Bronchial epithelial cell (primary cell): ENCODE results near the gene CDKN2B. TPM values are rescaled to one million over a fixed set of nuclear protein-coding genes. Genes with fewer than 3 reads are reported as not detected.

Source experiments
- DNase-seq: peaks from one replicate; pipeline ENCODE4 v3.0.0-alpha.2; 2010; ENCODE audit warnings: low read depth
- FAIRE-seq: peaks from 2 replicates; lab custom pipeline; 2011; peaks lifted over from hg19 to GRCh38; lab: Jason Lieb, UNC
- H3K27me3 ChIP-seq: 2 replicates; pipeline ENCODE4 v1.5.1; 2011; ENCODE audit warnings: low read length; ENCODE audit not compliant: control insufficient read depth, insufficient read depth
- H3K36me3 ChIP-seq: 2 replicates; pipeline ENCODE4 v1.5.1; 2011; ENCODE audit warnings: low read length; ENCODE audit not compliant: control insufficient read depth, insufficient read depth
- H3K4me3 ChIP-seq: 2 replicates; pipeline ENCODE4 v1.5.1; 2011; ENCODE audit warnings: mild to moderate bottlenecking, low read depth, low read length, control low read depth
- total RNA-seq: library from RNA; depleted of rRNA; stranded (reverse); fragments of >200 nt; gene quantifications from 2 replicates; pipeline ENCODE4 v1.2.1, GENCODE V29; 2014
- TF ChIP-seq, protein P1 (sequence below): IDR thresholded peaks from 2 replicates; pipeline ENCODE4 v1.5.1; 2011; ENCODE audit warnings: mild to moderate bottlenecking, moderate library complexity, low read length, control low read depth, inconsistent platforms; ENCODE audit not compliant: insufficient read depth, severe bottlenecking

CDKN2B gene
- total RNA-seq, 1 donor from 2014 or later: 29.2 TPM

DNA sequence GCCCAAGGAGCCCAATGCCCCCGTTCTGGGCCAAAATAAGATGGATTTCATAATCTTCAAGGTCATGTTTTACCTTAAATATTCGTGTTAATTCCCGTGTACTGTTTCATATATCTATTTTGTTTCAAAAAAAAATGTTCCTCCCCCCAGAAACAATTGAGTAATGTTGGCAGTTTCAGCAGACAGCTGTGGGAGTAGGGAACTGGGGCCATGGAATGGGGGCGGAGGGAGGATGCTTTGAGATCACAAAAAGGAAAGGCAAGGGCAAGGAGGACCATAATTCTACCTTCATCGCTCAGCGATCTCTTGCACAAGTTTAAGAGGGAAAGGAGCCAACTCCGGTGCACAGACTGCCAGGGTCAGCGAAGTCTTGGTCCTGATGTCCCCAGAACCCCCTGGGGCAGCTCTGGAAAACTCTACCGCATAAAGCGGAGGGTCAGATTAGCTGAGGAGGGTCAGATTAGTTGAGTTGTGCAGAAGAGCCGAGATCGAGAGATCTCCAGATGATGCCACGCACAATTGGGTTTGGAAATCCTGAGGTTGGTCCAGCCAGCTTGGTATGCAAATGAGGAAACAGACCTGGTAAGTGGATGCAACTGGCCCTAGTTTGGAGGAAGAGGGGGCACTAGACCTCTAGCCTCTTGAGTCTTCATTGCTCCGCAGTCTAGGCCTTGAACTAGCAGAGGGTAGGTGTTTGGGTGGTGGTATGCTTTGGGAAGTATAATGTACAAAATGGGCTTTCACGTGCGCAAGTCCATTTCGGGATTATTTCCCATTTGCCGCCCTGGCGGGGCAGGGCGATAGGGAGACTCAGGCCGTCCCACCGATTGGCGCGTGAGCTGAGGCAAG, 38.9 kb downstream of the CDKN2B start:
- TF ChIP-seq, protein P1, sequence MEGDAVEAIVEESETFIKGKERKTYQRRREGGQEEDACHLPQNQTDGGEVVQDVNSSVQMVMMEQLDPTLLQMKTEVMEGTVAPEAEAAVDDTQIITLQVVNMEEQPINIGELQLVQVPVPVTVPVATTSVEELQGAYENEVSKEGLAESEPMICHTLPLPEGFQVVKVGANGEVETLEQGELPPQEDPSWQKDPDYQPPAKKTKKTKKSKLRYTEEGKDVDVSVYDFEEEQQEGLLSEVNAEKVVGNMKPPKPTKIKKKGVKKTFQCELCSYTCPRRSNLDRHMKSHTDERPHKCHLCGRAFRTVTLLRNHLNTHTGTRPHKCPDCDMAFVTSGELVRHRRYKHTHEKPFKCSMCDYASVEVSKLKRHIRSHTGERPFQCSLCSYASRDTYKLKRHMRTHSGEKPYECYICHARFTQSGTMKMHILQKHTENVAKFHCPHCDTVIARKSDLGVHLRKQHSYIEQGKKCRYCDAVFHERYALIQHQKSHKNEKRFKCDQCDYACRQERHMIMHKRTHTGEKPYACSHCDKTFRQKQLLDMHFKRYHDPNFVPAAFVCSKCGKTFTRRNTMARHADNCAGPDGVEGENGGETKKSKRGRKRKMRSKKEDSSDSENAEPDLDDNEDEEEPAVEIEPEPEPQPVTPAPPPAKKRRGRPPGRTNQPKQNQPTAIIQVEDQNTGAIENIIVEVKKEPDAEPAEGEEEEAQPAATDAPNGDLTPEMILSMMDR: no peak
- Histone ChIP-seq H3K36me3 (no peaks in the 10 kb centered on the region), H3K27me3 (peaks cover 45% of the 10 kb centered on the region), H3K4me3 (no peak overlapping the region)
- no peak for DNase-seq
- no peak for FAIRE-seq

DNA sequence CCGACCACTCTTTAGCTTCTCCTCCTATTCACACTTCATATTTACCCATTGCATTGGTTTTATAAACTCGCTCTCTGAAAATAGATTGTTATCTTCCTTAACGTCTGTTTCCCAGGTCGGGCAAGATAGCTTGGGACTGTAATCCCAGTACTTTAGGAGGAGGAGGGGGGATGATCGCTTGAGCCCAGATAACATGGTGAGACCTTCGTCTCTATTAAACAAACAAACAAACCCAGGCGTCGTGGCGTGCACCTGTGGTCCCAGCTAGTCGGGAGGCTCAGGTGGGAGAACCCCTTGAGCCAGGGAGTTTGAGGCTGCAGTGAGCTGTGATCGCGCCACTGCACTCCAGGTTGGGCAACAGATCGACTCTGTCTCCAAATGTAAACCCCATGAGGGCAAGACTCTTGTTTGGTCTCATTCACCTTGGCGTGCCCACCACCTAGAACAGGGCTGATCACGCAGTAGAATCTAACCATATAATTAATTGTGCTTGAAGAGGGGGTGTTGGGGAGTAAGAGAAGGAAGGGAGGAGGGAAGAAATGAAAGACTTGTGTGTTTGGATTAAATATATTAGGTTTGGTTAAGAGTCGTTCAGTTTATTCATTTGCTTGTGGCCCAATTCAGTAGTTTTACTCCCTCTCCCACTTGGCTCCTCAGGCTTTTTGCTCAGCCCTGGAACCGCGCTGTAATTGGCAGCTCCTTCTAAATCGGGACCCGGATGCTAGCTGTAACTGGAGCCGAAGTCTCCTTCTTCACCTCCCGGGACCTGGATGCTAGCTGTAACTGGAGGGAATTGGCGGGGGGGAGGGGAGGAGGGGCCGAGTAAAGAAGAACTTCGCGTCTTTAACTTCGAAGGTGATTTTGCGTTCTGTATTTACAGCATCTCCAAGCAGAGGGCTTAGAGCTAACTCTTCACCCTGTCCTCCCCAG, 39.8 kb downstream of the CDKN2B start:
- Histone ChIP-seq H3K27me3 (peaks cover 41% of the 10 kb centered on the region), H3K4me3 (no peak overlapping the region), H3K36me3 (no peaks in the 10 kb centered on the region)
- no peak for FAIRE-seq
- no peak for DNase-seq
- TF ChIP-seq, protein P1: no peak

DNA sequence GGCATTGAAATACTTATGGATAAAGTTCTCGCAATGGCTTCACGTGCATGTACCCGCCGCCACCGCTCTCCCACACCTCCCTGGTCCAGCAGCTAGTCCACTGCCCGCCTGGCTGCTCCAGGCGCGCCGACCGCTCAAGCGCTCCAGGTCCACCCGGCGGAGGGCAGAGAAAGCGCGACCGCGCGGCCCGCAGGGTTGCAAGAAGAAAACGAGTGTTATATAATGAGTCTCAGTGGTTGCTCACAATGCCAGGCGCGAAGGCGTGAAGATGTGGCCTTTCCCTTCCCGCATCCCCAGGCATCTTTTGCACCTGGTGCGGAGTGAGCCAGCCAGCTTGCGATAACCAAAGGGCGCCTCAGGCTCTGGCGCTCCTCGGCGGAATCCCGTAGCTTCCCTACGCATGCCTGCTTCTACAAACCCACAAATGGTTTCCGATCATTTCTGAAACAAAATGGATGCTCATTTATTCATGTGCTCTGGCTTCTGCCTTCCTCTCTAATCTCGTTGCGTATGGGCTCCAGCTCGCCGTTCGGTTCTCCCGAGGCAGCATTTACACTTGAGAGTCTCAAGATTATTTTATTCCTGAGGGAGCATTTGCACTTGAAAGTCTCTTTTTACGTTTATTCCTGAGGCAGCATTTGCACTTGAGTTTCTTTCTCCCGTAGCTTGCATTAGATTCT, 40.6 kb downstream of the CDKN2B start:
- TF ChIP-seq, protein P1: no peak
- Histone ChIP-seq H3K27me3 (peaks cover 35% of the 10 kb centered on the region), H3K36me3 (no peaks in the 10 kb centered on the region), H3K4me3 (no peak overlapping the region)
- DNase-seq (no peak), FAIRE-seq (no peak)

DNA sequence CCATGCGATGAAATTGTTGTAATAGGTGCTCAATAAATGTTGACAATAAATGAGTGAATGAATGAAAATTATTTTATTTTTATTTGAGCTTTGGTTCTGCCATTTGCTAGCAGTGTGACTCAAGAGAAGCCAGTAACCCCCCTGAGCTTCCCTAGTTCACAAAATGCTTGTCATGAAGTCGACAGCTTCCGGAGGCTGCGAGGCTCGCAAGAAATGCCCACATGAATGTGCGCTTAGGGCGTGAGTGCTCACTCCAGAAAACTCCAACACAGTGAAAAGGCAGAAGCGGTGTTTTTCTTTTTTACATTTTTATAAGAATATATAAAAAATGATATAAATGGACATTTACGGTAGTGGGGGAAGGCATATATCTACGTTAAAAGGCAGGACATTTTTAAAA, 41.4 kb downstream of the CDKN2B start:
- TF ChIP-seq, protein P1: no peak
- H3K27me3 ChIP-seq: peaks cover 34% of the 10 kb centered on the region
- H3K36me3 ChIP-seq: no peaks in the 10 kb centered on the region
- DNase-seq (no peak), FAIRE-seq (no peak)
- no peak overlapping the region for H3K4me3 ChIP-seq

DNA sequence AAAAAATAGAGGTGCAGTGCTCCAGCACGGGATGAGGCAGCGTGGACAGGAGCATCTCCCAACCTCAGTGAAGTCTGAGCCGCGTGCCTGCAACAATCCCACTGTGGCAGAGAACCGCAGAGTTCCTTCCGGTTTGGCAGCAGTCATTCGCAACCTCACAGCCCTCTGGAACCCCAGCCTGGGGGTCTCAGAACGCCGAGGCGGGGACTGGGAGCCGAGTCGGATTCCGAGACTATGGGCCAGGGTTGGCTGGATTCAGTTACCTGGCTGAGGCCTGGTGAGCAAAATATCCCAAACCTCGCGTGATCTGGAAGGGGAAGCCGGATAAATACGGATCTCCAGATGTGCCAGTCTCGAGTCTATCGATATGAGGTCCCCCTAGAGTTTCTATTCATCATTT, 41.9 kb downstream of the CDKN2B start:
- no peak overlapping the region for H3K4me3 ChIP-seq

More for the DNA sequence above, 41.9 kb downstream of the CDKN2B start:
- TF ChIP-seq, protein P1: no peak
- DNase-seq (no peak), FAIRE-seq (no peak)
- Histone ChIP-seq H3K27me3 (peaks cover 33% of the 10 kb centered on the region), H3K36me3 (no peaks in the 10 kb centered on the region)
